GM23248 (cell line): ENCODE data around the gene TMEM120A.

ENCODE experiments used
- EZH2 ChIP-seq: fragments of 200-600 bp; sonication (generic); IDR thresholded peaks from 2 replicates; pipeline ENCODE4 v1.6.1; 2018; ENCODE audit warnings: antibody characterized with exemption, mild to moderate bottlenecking; ENCODE audit not compliant: insufficient read depth, poor library complexity, severe bottlenecking
- EZH2phosphoT487 ChIP-seq: fragments of 200-600 bp; sonication (generic); IDR thresholded peaks from 2 replicates; pipeline ENCODE4 v1.6.1; 2018; ENCODE audit warnings: antibody characterized with exemption, moderate library complexity, mild to moderate bottlenecking, low read depth; ENCODE audit not compliant: insufficient read depth

DNA sequence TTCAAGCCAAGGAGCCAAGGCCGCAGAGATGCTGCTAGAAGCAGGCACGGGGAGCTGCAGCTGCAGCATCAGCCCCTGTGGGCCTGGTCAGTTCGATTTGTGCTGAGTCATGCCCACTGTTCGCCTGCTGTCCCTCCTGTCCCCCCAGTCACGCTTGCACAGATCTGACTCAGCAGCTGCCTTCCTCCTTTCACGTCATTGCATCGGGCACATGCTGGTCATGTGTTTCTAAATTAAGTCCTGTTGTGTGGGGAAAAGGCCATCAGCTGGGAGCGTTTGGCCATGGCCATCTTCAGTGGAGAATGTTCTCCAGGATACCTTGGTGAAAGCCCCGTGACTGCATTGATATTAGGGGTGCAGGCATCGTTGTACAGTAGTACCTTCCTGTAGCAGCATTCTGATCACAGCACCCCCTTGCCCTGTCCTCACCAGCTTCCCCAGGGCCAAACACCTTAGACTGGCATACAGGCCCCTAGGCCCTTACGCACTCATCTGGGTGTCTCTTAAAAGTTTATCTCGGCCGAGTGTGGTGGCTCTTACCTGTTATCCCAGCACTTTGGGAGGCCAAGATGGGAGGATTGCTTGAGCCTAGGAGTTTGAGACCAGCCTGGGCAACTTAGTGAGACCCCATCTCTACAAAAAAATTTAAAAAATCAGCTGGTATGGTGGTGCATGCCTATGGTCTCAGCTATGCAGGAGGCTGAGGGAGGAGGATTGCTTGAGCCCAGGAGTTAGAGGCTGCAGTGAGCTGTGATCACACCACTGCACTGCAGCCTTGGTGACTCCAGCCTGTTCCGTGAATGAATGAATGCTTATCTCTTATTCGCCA, 56.2 kb downstream of the TMEM120A start:
- TF ChIP-seq EZH2 (no peak), EZH2phosphoT487 (no peak)
